ENCODE measurements around the gene EGFLAM. TPM values are rescaled to one million over a fixed set of nuclear protein-coding genes. Genes with fewer than 3 reads are reported as not detected.

The EGFLAM gene
- total RNA-seq, 1 donor from 2014 or later, result not detected

- H3K27ac Mint-ChIP-seq (ENCODE audit: unreplicated experiment), result no peak overlapping the region
- no peak for TF ChIP-seq CTCF (IDR thresholded peaks at IDR 0.05)
- peaks cover 31% of the 10 kb centered on the region for H3K27me3 Mint-ChIP-seq (ENCODE audit: unreplicated experiment)
- DNase-seq (ENCODE audit: extremely low spot score, unreplicated experiment), result no peak
- H3K4me3 Mint-ChIP-seq (ENCODE audit: unreplicated experiment), result no peak overlapping the region
- no peaks in the 10 kb centered on the region for H3K36me3 Mint-ChIP-seq (ENCODE audit: unreplicated experiment)
- H3K9me3 Mint-ChIP-seq (ENCODE audit: unreplicated experiment), result peaks cover 3% of the 10 kb centered on the region
- H3K4me1 Mint-ChIP-seq (ENCODE audit: unreplicated experiment), result no peaks in the 10 kb centered on the region
These were observed 138.4 kb downstream of the EGFLAM start for GRCh38 chr5:38396766-38397165.

- Mint-ChIP-seq H3K4me1 (ENCODE audit: unreplicated experiment) (peaks cover 5% of the 10 kb centered on the region), H3K27me3 (ENCODE audit: unreplicated experiment) (peaks cover 30% of the 10 kb centered on the region), H3K4me3 (ENCODE audit: unreplicated experiment) (no peak overlapping the region), H3K9me3 (ENCODE audit: unreplicated experiment) (no peaks in the 10 kb centered on the region), H3K36me3 (ENCODE audit: unreplicated experiment) (no peaks in the 10 kb centered on the region), H3K27ac (ENCODE audit: unreplicated experiment) (no peak overlapping the region)
- no peak for TF ChIP-seq CTCF (IDR thresholded peaks at IDR 0.05)
- DNase-seq (ENCODE audit: extremely low spot score, unreplicated experiment), result no peak
These were observed 142.0 kb downstream of the EGFLAM start for GRCh38 chr5:38400365-38400764.

- no peak for DNase-seq (ENCODE audit: extremely low spot score, unreplicated experiment)
- no peak for TF ChIP-seq CTCF (IDR thresholded peaks at IDR 0.05)
- Mint-ChIP-seq H3K4me1 (ENCODE audit: unreplicated experiment) (peaks cover 5% of the 10 kb centered on the region), H3K9me3 (ENCODE audit: unreplicated experiment) (no peaks in the 10 kb centered on the region), H3K27me3 (ENCODE audit: unreplicated experiment) (peaks cover 23% of the 10 kb centered on the region), H3K36me3 (ENCODE audit: unreplicated experiment) (no peaks in the 10 kb centered on the region), H3K27ac (ENCODE audit: unreplicated experiment) (no peak overlapping the region), H3K4me3 (ENCODE audit: unreplicated experiment) (no peak overlapping the region)
These were observed 142.8 kb downstream of the EGFLAM start for GRCh38 chr5:38401145-38401544.

GRCh38 chr5:38403406-38403805 is 145.0 kb downstream of the EGFLAM start:
- no peaks in the 10 kb centered on the region for H3K9me3 Mint-ChIP-seq (ENCODE audit: unreplicated experiment)
- TF ChIP-seq CTCF (IDR thresholded peaks at IDR 0.05), result no peak
- DNase-seq (ENCODE audit: extremely low spot score, unreplicated experiment), result no peak
- H3K27me3 Mint-ChIP-seq (ENCODE audit: unreplicated experiment), result peaks cover 22% of the 10 kb centered on the region
- peaks cover 5% of the 10 kb centered on the region for H3K4me1 Mint-ChIP-seq (ENCODE audit: unreplicated experiment)
- no peaks in the 10 kb centered on the region for H3K36me3 Mint-ChIP-seq (ENCODE audit: unreplicated experiment)
- no peak overlapping the region for H3K27ac Mint-ChIP-seq (ENCODE audit: unreplicated experiment)
- no peak overlapping the region for H3K4me3 Mint-ChIP-seq (ENCODE audit: unreplicated experiment)

GRCh38 chr5:38403877-38404635 is 145.7 kb downstream of the EGFLAM start:
- H3K27me3 Mint-ChIP-seq (ENCODE audit: unreplicated experiment), result peaks cover 19% of the 10 kb centered on the region
- no peak for TF ChIP-seq CTCF (IDR thresholded peaks at IDR 0.05)
- no peaks in the 10 kb centered on the region for H3K9me3 Mint-ChIP-seq (ENCODE audit: unreplicated experiment)
- no peak for DNase-seq (ENCODE audit: extremely low spot score, unreplicated experiment)
- H3K36me3 Mint-ChIP-seq (ENCODE audit: unreplicated experiment), result no peaks in the 10 kb centered on the region
- peaks cover 5% of the 10 kb centered on the region for H3K4me1 Mint-ChIP-seq (ENCODE audit: unreplicated experiment)
- no peak overlapping the region for H3K4me3 Mint-ChIP-seq (ENCODE audit: unreplicated experiment)
- no peak overlapping the region for H3K27ac Mint-ChIP-seq (ENCODE audit: unreplicated experiment)

Data from osteocyte (in vitro differentiated cells).